ENCODE data around the gene HNRNPL.
"Not testable (repeated sequence)": the region's sequence is repeated elsewhere in the genome, so short reads cannot be mapped to it uniquely, and the experiment has no call there.

HNRNPL gene

GRCh38 chr19:38836983-38837626 lies 12.7 kb downstream of the HNRNPL start:
- TF ChIP-seq ZFX (IDR thresholded peaks at IDR 0.05) = no peak
- no peak for TF ChIP-seq CTCF (conservative IDR thresholded peaks at IDR 0.05)
- peak overlapping the region; percentile 98 for H3K27ac ChIP-seq

- TF ChIP-seq ZFX (IDR thresholded peaks at IDR 0.05) = no peak; the same call in 1 of the 2 replicates
- TF ChIP-seq CTCF (conservative IDR thresholded peaks at IDR 0.05) = no peak
- H3K27ac ChIP-seq = peak overlapping the region; percentile 98
Observed at GRCh38 chr19:38836159-38836982, 13.4 kb downstream of the HNRNPL start.

GRCh38 chr19:38834590-38834989 lies 15.2 kb downstream of the HNRNPL start:
- H3K27ac ChIP-seq = peak overlapping the region; percentile 98
- TF ChIP-seq CTCF (conservative IDR thresholded peaks at IDR 0.05) = no peak
- TF ChIP-seq ZFX (IDR thresholded peaks at IDR 0.05) = no peak

GRCh38 chr19:38834104-38834490 lies 15.7 kb downstream of the HNRNPL start:
- TF ChIP-seq CTCF (conservative IDR thresholded peaks at IDR 0.05) (no peak), ZFX (IDR thresholded peaks at IDR 0.05) (no peak)
- H3K27ac ChIP-seq = peak overlapping the region; percentile 98

- peak overlapping the region; percentile 98 for H3K27ac ChIP-seq
- TF ChIP-seq CTCF (conservative IDR thresholded peaks at IDR 0.05) (no peak), ZFX (IDR thresholded peaks at IDR 0.05) (no peak)
Observed at GRCh38 chr19:38833092-38833425, 16.7 kb downstream of the HNRNPL start.

GRCh38 chr19:38831142-38831605 lies 18.6 kb downstream of the HNRNPL start:
- no peak for TF ChIP-seq ZFX (IDR thresholded peaks at IDR 0.05)
- no peak for TF ChIP-seq CTCF (conservative IDR thresholded peaks at IDR 0.05)

GRCh38 chr19:38830039-38830733 lies 19.6 kb downstream of the HNRNPL start:
- no peak for TF ChIP-seq ZFX (IDR thresholded peaks at IDR 0.05)
- TF ChIP-seq CTCF (conservative IDR thresholded peaks at IDR 0.05) = no peak
- peak overlapping the region; percentile 98 for H3K27ac ChIP-seq

More at GRCh38 chr19:38831142-38831605, 18.6 kb downstream of the HNRNPL start:
- peak overlapping the region; percentile 98 for H3K27ac ChIP-seq

- not testable (repeated sequence) for H3K27ac ChIP-seq
Observed at GRCh38 chr19:38829203-38829602, 20.6 kb downstream of the HNRNPL start.
